ENCODE data around the gene UBALD2.

Gene UBALD2

GRCh38 chr17:76260220-76260619 is 4.9 kb upstream of the UBALD2 start:
- H3K79me2 ChIP-seq (ENCODE audit: low read length): no peaks in the 10 kb centered on the region
- H3F3A ChIP-seq (ENCODE audit: insufficient read depth, low read length): peaks cover 24% of the 10 kb centered on the region
- peaks cover 30% of the 10 kb centered on the region for H3K4me1 ChIP-seq (ENCODE audit: low read length)
- H3K27ac ChIP-seq (ENCODE audit: low read length): no peak overlapping the region
- H2AFZ ChIP-seq (ENCODE audit: low read length): no peak overlapping the region
- no peak for TF ChIP-seq CTCF (IDR thresholded peaks at IDR 0.05; ENCODE audit: low read length)
- no peak for TF ChIP-seq EZH2 (optimal IDR thresholded peaks at IDR 0.05; ENCODE audit: low read depth, low read length)
- TF ChIP-seq EZH2phosphoT487 (IDR thresholded peaks at IDR 0.05; ENCODE audit: low read length): no peak
- no peaks in the 10 kb centered on the region for H3K36me3 ChIP-seq (replicated peaks; ENCODE audit: insufficient read depth, low read length)
- no peak overlapping the region for H3K4me2 ChIP-seq (ENCODE audit: low read depth, low read length)
- H3K4me3 ChIP-seq (ENCODE audit: low read length): no peak overlapping the region
- H3K9me2 ChIP-seq (replicated peaks; ENCODE audit: insufficient read depth, low read length): no peaks in the 10 kb centered on the region
- no peak for DNase-seq
- H4K20me1 ChIP-seq (ENCODE audit: insufficient read depth, low read length): no peaks in the 10 kb centered on the region
- no peaks in the 10 kb centered on the region for H3K27me3 ChIP-seq (replicated peaks; ENCODE audit: insufficient read depth, low read length)
- H3K9ac ChIP-seq (ENCODE audit: low read length): no peak overlapping the region
- H3K9me3 ChIP-seq (replicated peaks; ENCODE audit: insufficient read depth, low read length): no peaks in the 10 kb centered on the region

- Histone ChIP-seq H3K9ac (ENCODE audit: low read length) (no peak overlapping the region), H3K9me2 (replicated peaks; ENCODE audit: insufficient read depth, low read length) (no peaks in the 10 kb centered on the region), H3K4me2 (ENCODE audit: low read depth, low read length) (no peak overlapping the region), H3F3A (ENCODE audit: insufficient read depth, low read length) (peaks cover 24% of the 10 kb centered on the region), H3K27ac (ENCODE audit: low read length) (no peak overlapping the region), H2AFZ (ENCODE audit: low read length) (no peak overlapping the region), H3K4me3 (ENCODE audit: low read length) (no peak overlapping the region), H3K36me3 (replicated peaks; ENCODE audit: insufficient read depth, low read length) (no peaks in the 10 kb centered on the region), H3K27me3 (replicated peaks; ENCODE audit: insufficient read depth, low read length) (no peaks in the 10 kb centered on the region), H3K4me1 (ENCODE audit: low read length) (peaks cover 30% of the 10 kb centered on the region), H3K79me2 (ENCODE audit: low read length) (peaks cover 1% of the 10 kb centered on the region), H3K9me3 (replicated peaks; ENCODE audit: insufficient read depth, low read length) (no peaks in the 10 kb centered on the region), H4K20me1 (ENCODE audit: insufficient read depth, low read length) (no peaks in the 10 kb centered on the region)
- DNase-seq: no peak
- TF ChIP-seq EZH2 (optimal IDR thresholded peaks at IDR 0.05; ENCODE audit: low read depth, low read length): no peak
- no peak for TF ChIP-seq CTCF (IDR thresholded peaks at IDR 0.05; ENCODE audit: low read length)
- TF ChIP-seq EZH2phosphoT487 (IDR thresholded peaks at IDR 0.05; ENCODE audit: low read length): no peak
Observed at GRCh38 chr17:76260669-76261068, 4.5 kb upstream of the UBALD2 start.

GRCh38 chr17:76261421-76262215 is 3.5 kb upstream of the UBALD2 start:
- Histone ChIP-seq H3K79me2 (ENCODE audit: low read length) (peaks cover 11% of the 10 kb centered on the region), H3K9me3 (replicated peaks; ENCODE audit: insufficient read depth, low read length) (no peaks in the 10 kb centered on the region), H2AFZ (ENCODE audit: low read length) (peak overlapping the region; percentile 54), H3K4me3 (ENCODE audit: low read length) (no peak overlapping the region), H3K4me1 (ENCODE audit: low read length) (peaks cover 31% of the 10 kb centered on the region), H3K4me2 (ENCODE audit: low read depth, low read length) (peak overlapping the region; percentile 56; the same call in 1 of the 2 replicates), H4K20me1 (ENCODE audit: insufficient read depth, low read length) (no peaks in the 10 kb centered on the region), H3K9me2 (replicated peaks; ENCODE audit: insufficient read depth, low read length) (no peaks in the 10 kb centered on the region), H3K9ac (ENCODE audit: low read length) (peak overlapping the region; percentile 76; the same call in 1 of the 2 replicates), H3F3A (ENCODE audit: insufficient read depth, low read length) (peaks cover 24% of the 10 kb centered on the region), H3K36me3 (replicated peaks; ENCODE audit: insufficient read depth, low read length) (no peaks in the 10 kb centered on the region), H3K27me3 (replicated peaks; ENCODE audit: insufficient read depth, low read length) (no peaks in the 10 kb centered on the region), H3K27ac (ENCODE audit: low read length) (peak overlapping the region; percentile 97)
- peak; percentile 78 for DNase-seq
- TF ChIP-seq EZH2 (optimal IDR thresholded peaks at IDR 0.05; ENCODE audit: low read depth, low read length): no peak
- no peak for TF ChIP-seq EZH2phosphoT487 (IDR thresholded peaks at IDR 0.05; ENCODE audit: low read length)
- TF ChIP-seq CTCF (IDR thresholded peaks at IDR 0.05; ENCODE audit: low read length): no peak
